GM18867 (cell line): ENCODE measurements around the gene C6orf15.

ENCODE experiments used
- ATAC-seq: cut with Tn5 transposase; IDR thresholded peaks from one replicate; pipeline ENCODE4 v1.9.1; 2021; ENCODE audit warnings: mild to moderate bottlenecking, moderate library complexity; ENCODE audit not compliant: unreplicated experiment

Gene C6orf15

DNA sequence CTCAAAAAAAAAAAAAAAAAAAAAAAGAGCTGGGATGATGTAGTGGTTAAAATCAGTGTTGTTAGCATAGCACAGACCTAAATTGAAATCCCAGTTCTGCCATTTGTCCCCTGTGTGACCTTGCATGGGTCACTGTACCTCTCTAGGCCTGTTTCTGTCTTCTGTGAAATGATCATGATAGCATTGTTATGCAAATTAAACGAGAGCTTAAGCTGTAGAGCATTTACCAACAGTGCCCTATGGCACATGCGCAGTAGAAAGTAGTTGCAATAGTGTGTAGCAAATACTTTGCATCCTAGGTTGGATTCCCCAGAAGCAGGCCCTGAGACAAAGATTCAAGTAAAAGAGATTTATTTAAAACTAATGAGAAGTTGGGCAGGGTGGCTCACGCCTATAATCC lies 19.2 kb upstream of the C6orf15 start:
- ATAC-seq: no peak

DNA sequence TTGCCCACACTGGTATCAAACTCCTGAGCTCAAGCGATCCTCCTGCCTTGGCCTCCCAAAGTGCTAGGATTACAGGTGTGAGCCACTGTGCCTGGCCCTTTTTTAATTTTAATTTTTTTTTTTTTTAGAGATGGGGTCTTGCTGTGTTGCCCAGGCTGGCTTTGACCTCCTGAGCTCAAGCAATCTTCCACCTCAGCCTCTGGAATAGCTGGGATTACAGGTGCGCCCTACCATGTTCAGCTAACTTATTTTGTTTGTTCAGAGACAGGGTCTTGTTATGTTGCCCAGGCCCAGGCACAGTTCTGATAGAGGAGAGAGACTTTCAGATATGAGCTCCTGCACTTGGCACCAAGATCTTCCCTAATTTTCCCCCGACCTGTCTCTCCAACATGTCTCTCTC lies 18.4 kb upstream of the C6orf15 start:
- ATAC-seq: no peak

DNA sequence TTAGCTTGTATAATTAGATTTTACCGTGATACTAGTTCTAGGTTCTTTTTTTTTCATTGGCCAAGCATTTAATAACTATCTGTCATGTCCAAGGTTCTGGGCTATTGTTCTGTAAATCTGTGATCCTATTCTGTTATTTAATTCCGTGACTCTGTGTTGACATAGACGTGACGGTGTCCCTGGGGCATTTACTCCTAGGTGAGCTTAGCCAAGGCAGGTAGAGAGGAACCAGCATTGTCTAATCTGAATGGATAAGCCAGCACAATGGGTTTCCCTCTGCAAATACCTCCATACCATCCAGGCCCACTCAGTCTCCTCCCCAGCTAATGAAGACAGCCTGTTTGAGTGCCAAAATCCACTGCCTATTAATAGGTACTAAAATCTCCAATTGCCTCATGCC lies 16.8 kb upstream of the C6orf15 start:
- ATAC-seq: no peak

DNA sequence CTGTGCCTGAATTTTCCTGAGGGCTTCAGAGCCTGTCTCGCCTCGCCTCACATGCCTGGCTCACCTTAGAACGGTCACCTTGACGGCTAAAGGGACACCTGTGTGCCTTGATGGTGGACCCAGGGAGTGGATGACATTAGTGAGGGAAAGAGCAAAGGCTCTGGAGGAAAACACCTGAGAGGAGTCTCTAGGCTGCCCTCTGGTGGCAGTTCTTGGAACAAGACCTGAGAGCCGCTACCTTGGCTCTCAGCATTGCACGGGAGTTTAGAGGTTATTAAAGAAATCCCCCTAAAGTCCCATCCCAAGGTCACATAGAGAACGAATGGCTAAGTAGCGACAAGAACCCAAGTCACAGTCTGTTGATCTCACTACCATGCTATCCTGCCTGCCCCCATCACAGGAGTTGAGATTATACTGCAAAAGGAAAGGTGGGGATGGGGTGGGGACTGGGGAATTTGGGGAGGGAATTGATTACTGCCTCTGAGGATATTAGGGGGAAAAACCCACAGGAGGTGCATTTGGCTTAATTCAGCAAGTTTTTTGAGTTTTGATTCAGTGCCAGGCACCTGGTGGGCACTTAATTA lies 15.8 kb upstream of the C6orf15 start:
- no peak for ATAC-seq

DNA sequence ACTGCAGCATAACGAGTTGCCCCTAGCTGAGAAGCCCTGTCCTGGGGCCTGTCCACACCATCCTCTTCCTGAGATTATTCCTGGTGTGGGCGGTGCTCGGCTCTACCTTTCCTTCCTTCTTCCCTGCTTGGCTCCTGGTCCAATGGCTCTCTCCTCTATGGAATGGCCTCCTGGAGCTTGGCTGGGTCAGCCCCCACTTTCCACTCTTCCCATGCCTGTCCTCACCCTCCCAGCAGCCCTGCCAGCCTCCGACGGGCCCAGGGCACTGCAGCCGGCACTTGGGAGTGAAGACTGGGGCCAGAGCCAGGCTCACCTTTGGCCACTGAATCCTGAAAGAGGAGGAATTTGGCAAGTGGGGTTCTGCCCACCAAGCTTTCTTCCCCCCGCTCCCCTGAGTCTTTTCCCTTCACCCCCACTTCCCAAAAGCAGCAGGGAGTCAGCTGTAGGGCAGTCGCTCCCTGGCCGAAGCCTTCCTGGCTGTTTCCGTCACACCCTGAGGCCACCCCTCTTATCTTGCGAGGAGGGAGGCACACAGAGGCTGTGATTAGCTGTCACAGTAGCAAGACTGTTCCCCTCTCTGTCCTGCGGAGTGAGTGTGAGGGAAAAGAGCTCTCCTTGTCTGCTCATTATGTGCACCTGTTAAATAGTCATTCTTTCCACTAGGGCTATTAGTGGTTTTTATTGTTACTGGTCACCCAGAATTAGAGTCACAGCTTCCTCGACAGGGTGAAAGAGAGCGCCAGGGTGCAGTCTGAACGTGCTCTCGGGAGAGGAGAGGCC lies 14.2 kb upstream of the C6orf15 start:
- ATAC-seq: no peak

DNA sequence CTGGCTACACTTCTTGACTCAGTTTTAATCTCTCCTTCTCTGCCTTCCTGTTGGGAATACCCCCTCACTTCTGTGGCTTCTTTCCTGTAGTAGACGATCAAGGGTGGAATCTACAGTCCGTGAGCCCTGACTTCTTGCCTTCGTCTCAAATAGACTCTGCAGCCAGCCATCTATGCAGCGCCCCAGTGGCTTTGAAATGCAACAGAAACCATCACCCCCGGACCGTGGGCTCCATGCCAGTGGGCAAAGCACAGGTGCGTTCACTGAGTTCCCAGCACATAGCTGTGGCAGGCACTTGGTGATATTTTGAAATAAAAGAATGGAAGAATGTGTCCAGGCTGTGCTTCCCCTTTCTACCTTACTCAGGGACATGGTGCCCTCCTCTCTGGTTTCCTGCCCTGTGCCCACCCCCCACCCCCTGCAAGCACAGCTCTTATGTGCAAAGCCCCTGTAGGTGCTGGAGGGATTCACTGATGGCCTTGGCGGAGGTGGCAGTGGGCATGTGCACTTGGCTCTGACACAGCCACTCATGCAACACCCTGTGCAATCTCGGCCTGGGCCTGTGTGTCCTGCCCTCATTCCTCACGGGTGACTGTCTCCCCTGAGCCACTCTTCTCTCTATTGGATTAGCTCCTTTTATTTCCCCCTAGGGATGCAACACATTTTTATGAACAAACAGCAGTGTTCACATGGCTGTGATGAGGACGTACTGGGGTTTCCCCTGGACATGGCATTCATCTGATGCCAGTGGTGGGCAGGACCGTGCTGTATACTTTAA lies 13.4 kb upstream of the C6orf15 start:
- ATAC-seq: no peak

DNA sequence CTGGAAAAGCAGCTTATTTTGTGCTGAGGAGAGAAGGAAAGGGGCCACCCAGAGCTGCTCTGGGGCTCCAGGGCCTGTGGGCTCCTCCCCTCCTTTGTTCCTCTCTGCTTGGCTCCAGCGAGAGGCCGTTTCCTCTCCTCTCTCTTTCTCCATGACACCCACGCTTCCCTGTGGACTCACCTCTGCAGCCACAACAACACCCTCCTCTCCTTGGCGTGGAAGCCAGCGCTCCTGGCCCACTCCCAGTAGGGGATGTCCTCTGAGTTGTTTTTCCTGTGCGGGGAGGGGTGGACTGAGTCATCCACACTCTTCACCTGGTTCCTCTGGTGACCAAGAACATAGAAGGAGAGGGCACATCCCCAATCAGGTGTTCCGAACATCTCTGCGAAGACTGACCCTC lies 12.8 kb upstream of the C6orf15 start:
- no peak for ATAC-seq

DNA sequence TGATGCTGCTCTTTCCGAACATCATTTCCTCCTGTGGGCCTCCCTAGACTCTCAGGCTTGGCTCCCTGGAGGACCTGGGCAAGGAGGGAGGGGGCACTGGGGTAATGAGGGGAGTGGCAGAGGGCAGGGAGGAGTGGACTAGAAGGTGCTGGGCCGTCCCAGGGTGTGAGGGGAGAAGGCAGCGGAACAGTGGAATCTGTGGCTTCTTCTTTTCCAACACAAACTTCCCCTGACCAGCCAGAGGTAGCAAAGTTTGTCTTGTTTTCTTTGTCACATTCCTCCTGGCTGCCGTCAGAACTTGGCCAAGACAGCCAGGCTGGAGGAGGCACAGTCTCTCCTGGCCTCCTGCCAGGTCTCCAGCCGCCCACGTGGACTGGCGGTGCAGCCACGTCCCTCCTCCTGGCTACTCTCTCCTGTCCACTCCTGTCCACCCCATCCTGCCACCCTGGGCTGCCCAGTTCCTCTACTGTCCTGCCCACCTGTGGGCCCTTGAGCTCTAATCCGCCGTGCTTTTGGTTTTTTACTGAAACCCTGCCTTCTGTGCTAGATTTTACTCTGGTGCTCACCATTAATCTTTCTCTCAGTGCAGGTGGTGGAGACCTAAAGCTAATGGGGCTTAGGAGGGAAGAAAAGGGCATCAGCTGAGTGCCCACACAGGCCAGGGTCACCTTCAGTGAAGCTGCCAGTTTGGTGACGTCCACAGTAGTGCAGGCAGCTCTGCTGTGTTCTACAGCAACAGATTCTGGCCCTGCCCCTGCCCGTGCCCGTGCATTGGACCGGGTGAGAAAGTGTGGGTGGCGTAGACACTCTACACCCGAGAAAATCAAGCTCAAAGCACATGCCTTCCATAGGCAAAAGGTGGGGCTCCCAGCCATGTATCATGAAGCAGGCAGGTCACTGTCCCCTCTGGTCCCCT lies 10.7 kb upstream of the C6orf15 start:
- no peak for ATAC-seq

DNA sequence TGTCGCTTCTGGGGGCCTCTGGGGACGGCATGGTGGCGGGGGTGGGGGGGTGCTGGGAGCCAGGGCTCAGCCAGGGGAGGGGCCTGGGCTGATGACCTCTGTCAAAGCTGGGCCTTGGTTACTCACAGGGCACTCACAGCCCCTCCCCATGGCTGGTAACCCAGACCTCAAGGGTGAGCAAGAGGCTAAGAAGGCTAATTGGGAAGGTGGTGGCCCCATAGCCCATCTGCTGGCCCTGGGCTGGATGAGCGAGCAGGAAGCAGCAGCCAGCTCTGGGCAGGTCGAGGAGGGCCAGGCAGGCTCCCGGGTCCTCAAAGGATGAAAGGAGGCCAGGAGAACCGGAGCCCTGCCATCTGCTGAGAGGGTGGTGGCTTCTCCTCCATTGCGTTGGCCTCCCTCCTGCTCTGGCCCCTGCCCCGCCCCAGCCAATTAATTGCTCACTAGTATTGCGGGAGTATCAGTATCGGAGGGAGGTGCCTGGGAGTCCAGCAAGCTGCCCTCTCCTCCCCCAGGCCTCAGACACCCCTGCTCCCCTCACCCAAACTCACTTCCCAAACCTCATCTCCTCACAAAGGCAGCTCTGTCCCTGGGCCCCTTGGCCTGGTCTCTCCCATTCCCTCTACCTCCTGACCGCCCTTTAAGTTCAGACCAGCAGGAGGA lies 8.9 kb upstream of the C6orf15 start:
- no peak for ATAC-seq

DNA sequence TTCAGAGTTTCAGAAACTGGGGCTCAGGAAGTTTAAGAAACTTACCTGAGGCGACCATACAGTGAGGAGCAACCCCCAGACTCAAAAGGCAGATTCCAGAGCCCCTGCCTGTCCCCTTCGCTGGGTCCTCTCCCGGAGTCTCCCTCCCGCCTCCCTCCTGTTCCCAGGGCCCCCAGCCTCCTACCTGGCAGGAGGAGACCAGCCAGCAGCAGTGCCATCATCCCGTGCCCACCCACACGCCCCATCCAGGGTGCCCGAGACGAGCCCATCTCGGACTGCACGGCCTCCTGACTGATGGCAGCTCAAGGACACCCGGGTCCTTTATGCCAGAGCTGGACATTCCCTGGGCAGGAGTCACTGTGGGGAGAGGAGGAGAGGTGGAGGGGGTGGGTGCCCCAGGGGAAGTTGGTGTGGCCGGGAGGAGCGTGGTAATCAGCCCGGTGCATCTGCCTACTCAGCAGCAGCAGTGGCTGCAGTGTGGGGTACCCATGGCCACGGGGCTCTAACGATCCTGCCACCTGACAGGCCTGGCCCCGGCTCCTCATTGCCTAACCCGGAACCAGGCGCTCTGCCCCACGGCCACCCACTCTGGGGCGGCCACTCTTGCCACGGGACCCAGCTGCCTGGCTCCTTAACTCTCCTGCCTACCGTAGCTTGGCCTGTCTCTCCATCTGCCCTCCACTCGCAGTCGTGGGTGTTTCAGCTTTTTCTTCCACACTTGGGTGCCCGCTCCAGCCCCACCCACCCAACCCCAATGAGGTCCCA lies 8.0 kb upstream of the C6orf15 start, which contains the start of gene CDSN:
CDSN (minus strand) TSS at position 296 of the 765 bp plus-strand sequence; CDS start at position 269, 27 bp downstream.
- no peak for ATAC-seq

DNA sequence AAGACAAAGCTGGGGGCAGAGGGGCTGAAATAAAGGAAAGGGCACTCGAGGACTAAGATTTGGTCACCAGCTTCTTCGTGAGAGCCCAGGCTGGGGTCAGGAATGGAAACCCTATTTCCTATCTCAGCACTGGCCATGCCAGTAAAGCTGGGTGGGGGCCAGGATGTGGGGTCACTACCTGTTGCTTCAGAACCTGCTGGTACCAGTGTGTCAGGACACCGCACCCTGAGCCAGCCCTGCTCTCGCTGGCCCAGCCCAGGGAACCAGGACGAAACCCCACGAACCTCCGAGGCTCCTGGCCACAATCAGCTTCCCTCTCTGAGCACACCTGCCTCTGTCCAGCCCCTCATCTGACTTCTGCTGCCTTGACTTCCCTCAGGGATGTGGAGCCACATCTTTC lies 5.8 kb upstream of the C6orf15 start:
- no peak for ATAC-seq

DNA sequence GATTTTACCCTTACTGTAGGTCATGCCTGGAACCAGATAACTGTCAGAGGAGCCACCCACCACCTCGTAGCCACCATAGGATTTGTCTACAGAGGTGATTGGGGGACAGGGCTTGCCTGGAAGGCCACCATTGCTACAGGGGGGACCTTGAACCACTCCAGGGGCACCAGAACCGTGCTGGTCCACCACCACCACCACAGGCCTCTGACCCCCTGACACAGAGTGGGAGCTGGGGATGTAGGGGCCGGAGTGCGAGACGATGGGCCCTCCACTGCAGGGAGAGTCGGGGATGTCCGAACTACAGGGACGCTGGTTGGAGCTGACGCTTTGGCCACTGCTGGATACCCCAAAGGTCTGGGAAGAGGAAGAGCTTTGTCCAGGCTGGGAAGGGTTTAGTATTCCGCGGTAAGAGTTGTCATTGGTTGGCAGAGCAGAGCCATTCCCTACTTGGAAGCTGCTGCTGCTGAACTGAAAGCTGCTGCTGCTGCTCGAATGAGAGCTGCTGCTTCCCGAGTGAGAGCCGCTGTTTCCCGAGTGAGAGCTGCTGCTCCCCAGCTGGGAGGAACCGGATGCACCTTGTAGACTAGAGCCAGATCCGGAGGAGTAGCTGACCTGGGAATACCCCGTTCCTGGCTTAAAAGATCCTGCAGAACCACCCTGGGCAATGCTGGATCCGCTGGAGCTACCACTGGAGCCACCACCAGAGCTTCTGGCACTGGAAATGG lies 4.4 kb upstream of the C6orf15 start:
- no peak for ATAC-seq

DNA sequence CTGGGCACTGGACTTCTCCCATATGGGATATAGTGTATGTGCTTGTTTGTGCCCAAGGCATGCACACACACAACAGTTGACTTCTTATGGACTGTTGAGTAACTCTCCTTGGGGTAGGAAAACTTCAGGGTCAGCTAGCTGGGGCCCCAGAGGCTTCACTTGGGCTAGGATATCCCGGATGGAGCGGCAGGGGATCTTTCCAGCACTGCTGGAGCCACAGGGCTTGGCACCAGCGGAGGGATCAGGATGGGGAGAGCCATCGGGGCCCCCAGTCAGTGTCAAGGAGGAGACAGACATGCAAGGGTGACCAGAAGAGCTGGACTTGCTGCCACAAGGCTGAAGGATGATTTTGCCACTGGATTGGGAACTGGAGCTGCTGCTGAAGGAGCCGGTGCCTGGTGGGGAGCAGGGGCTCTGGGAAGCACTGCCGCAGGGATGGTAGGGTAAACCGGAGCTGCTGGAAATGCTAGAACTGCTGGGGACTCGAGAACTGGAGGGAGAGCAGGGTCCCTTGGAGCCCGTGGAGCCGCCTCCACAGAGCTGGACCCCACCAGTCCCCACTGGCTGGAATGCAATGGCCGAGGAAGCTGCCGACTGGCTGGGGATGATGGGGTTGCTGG lies 3.7 kb upstream of the C6orf15 start:
- ATAC-seq: no peak

DNA sequence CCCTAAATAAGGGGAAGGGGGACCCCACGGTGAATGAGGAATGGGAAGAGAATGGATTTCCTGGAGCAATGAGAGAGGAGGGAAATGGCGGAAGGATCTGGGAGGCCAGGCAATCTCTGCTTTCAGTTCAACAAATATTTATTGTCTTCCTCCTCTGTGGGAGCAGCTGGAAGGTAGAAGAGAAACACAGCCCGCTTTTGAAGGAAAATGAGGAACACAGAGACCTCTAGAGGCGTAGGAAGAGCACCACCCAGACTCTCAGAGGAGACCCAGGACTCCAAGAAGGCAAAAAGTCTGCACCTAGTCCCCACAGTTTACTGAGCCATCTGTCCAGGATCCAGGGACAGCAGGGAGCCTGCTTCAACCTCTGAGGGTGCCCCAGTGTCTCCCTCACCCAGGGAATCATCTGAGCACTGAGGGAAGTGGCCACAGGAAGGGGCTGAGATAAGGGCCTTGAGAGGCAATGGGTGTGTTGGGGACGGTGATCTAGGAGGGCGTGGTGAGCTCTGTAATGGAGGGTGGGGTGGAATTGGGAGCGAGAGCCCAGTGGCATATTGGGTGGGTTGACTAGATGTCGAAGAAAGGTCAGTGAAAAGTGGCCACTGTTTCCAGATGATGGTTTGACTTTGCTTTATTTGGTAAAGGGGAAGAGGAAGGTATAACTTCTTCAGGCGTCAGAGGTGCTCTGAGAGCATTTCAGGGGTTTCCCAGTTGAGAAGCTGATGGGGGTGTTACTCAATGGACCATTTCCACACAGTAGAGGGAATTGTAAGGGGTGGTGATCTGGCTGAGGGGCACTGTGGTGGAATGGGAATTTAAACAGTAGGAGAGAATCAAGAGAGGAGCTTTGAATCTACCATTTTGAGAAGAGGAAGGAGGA lies 2.8 kb upstream of the C6orf15 start:
- ATAC-seq: no peak

DNA sequence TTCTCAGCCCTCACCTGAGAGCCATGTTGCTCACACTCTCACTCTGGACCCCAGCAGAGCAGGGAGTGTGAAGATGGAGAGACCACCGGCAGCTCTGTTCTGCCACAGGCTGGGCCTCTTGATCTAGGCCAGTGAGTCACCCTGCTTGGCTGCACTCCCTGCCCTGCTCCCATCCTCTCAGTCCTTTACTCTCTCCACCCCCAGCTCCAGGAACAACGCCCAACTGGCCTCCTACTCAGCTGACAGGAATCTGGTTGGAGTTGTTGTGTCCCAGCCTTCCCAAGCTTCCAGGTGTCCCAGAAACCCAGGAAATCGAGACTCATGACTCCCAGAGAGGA lies 2.1 kb upstream of the C6orf15 start, which contains the start of gene PSORS1C1:
PSORS1C1 (plus strand) TSS at position 260 of the 338 bp plus-strand sequence. CDS start 14,833 bp downstream, outside the sequence.
- ATAC-seq: no peak

DNA sequence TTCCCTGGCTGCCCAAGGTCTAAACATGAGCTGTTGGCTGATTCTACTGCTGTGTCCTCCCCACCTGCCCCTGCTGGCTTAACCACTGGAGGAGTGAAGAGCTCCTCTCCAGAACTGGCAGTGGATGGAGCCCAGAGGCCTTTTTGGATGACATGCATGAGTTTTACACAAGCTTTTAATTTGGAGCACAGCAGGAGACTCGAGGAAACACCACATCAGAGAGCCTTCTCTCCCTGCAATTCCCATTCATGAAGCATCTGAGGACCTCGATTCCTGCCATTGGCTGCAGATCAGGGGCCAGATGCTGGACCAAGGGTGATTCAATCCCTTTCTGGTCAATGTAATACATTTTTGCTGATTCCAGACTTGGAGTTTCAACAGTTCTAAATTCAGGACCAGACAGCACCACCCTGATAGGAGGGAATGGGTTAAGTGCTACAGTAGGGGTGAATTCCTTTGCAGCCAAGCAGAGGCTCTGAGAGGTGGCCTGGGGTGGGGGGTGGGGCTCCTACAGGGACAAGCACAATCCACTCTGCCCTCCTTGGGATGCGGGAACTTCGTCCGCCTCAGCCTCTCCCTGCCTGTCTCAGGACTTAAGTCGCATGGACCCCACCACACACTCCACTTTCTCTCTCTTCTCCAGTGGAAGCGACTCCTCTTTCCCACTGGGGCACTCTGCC lies 1.6 kb upstream of the C6orf15 start:
- ATAC-seq: no peak

DNA sequence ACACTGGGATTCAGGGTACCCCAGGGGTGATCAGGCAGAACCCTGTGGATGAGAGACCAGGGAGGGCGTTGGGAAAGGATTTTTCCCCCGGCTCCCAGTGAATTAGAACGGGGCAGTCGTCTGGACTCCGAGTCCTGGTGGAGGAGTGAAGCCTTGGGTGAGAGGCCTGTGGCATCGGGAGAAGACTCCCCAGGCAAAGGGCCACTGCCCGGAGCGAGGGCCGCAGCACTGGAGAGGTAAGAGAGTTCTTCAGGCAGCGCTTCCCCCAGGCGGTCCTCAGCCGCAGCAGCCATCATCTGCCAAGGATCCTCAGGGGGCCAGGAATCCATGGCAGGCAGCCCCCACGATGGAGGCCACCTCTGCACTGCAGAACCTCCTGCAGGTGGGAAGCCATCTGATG lies 663 bp downstream of the C6orf15 start:
- ATAC-seq: no peak
